SH-SY5Y (cell line): Measurements from ENCODE around the gene CYB5R2.

ENCODE experiments used
- GATA2 ChIP-seq: IDR thresholded peaks from 2 replicates; pipeline ENCODE4 v1.6.1; 2011; ENCODE audit warnings: mild to moderate bottlenecking, low read depth, low read length
- GATA3 ChIP-seq: IDR thresholded peaks from 2 replicates; pipeline ENCODE4 v1.6.1; 2011; ENCODE audit warnings: low read depth, mild to moderate bottlenecking, low read length, moderate library complexity

DNA sequence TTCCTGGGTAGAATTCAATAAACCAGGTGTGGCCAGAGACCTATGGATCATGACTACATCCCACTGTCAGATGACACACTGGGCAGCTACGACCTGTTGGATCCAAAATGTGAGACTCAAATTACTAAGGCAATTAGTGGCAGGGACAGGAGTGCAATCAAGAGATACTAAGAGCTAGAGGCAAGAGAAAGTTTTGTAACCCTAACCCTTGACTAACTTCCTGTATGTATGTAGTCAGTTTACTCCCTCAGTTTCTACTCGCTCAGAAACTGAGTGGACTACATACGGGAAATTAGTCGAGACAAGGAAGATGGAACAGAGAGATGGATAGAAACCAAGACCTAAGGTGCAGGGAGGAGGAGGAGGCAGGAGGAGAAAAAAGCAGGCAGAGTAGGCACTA lies 2.7 kb downstream of the CYB5R2 start:
- TF ChIP-seq GATA3 (no peak), GATA2 (no peak)
